Smooth muscle cell (in vitro differentiated cells): Measurements from ENCODE around the gene GBP3. TPM values are rescaled to one million over a fixed set of nuclear protein-coding genes. Genes with fewer than 3 reads are reported as not detected.
"Not testable (repeated sequence)": the region's sequence is repeated elsewhere in the genome, so short reads cannot be mapped to it uniquely, and the experiment has no call there.

Experiments
- DNase-seq: peaks from one replicate; lab custom pipeline; 2025; ENCODE audit not compliant: unreplicated experiment; lab: John Stamatoyannopoulos, UW
- H2AFZ ChIP-seq: fragments of 200-600 bp; sonication (generic); 2 replicates; pipeline ENCODE4 v1.6.0; 2016; ENCODE audit warnings: antibody characterized with exemption, low read depth, mild to moderate bottlenecking
- H3F3A ChIP-seq: fragments of 200-600 bp; sonication (generic); 2 replicates; pipeline ENCODE4 v1.6.0; 2017; ENCODE audit warnings: antibody characterized with exemption, low read depth
- H3K27ac ChIP-seq: fragments of 200-600 bp; sonication (generic); 2 replicates; pipeline ENCODE4 v1.5.1; 2016; ENCODE audit warnings: low read depth, mild to moderate bottlenecking
- H3K27me3 ChIP-seq: fragments of 200-600 bp; sonication (generic); 2 replicates; pipeline ENCODE4 v1.6.1; 2016; ENCODE audit warnings: low read depth, mild to moderate bottlenecking
- H3K36me3 ChIP-seq: fragments of 200-600 bp; sonication (generic); 2 replicates; pipeline ENCODE4 v1.5.1; 2016; ENCODE audit warnings: low read depth
- H3K4me1 ChIP-seq: fragments of 200-600 bp; sonication (generic); 2 replicates; pipeline ENCODE4 v1.5.1; 2016; ENCODE audit warnings: low read depth
- H3K4me2 ChIP-seq: fragments of 200-600 bp; sonication (generic); 2 replicates; pipeline ENCODE4 v1.6.0; 2016; ENCODE audit warnings: mild to moderate bottlenecking
- H3K4me3 ChIP-seq: fragments of 200-600 bp; sonication (generic); 2 replicates; pipeline ENCODE4 v1.5.1; 2016; ENCODE audit warnings: mild to moderate bottlenecking
- H3K79me2 ChIP-seq: fragments of 200-600 bp; sonication (generic); 2 replicates; pipeline ENCODE4 v1.6.0; 2016; ENCODE audit warnings: low read depth, mild to moderate bottlenecking
- H3K9ac ChIP-seq: fragments of 200-600 bp; sonication (generic); 2 replicates; pipeline ENCODE4 v1.6.0; 2016; ENCODE audit warnings: low read depth
- H3K9me3 ChIP-seq: fragments of 200-600 bp; sonication (generic); replicated peaks from 2 replicates; pipeline ENCODE4 v1.5.1; 2016; ENCODE audit warnings: low read depth
- H4K20me1 ChIP-seq: fragments of 200-600 bp; sonication (generic); 2 replicates; pipeline ENCODE4 v1.6.0; 2016; ENCODE audit warnings: low read depth
- WGBS: methylation state at CpG from one replicate; pipeline ENCODE4 v1.1.7; 2016; ENCODE audit warnings: low lambda C conversion rate; 5-methylcytosine and 5-hydroxymethylcytosine counted together
- polyA plus RNA-seq: library from polyadenylated mRNA; unstranded; fragments of >200 nt; fragmentation: Nextera tagmentation; extraction: Ambion mirVana; gene quantifications from 2 replicates; pipeline ENCODE4 v1.2.1, GENCODE V29; 2016
- total RNA-seq: library from RNA; depleted of rRNA; stranded (reverse); fragments of >200 nt; gene quantifications from 2 replicates; pipeline ENCODE4 v1.2.3, GENCODE V29; 2014
- TF ChIP-seq, protein P1 (sequence below): fragments of 200-600 bp; sonication (generic); IDR thresholded peaks from 2 replicates; pipeline ENCODE4 v1.5.1; 2017; ENCODE audit warnings: borderline replicate concordance, mild to moderate bottlenecking, antibody characterized with exemption; ENCODE audit not compliant: insufficient read depth, poor library complexity, severe bottlenecking

GBP3 gene
- total and polyA plus RNA-seq, 2 experiments from 2014 or later, result 6.9 to 18.6 TPM

DNA sequence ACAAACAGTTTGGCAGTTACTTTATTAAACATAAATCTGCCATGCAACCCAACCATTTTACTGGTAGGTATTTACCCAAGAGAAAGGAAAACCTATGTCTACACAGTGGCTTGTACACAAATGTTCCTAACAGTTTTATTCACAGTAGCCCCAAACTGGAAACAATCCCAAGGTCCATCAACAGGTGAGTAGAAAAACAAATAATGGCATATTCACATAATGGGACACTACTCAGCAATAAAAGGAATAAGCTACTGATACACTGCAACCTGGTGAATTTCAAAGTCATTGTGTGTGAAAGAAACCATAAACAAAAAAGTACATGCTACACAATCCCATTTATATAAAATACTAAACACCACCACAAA lies 42.9 kb downstream of the GBP3 start:
- H3K4me2 ChIP-seq, result no peak overlapping the region
- H3K79me2 ChIP-seq, result peaks cover 71% of the 10 kb centered on the region
- no peaks in the 10 kb centered on the region for H3K4me1 ChIP-seq
- no peak overlapping the region for H3K9ac ChIP-seq
- H3K4me3 ChIP-seq, result no peak overlapping the region
- H3K9me3 ChIP-seq, result no peaks in the 10 kb centered on the region
- TF ChIP-seq, protein P1, sequence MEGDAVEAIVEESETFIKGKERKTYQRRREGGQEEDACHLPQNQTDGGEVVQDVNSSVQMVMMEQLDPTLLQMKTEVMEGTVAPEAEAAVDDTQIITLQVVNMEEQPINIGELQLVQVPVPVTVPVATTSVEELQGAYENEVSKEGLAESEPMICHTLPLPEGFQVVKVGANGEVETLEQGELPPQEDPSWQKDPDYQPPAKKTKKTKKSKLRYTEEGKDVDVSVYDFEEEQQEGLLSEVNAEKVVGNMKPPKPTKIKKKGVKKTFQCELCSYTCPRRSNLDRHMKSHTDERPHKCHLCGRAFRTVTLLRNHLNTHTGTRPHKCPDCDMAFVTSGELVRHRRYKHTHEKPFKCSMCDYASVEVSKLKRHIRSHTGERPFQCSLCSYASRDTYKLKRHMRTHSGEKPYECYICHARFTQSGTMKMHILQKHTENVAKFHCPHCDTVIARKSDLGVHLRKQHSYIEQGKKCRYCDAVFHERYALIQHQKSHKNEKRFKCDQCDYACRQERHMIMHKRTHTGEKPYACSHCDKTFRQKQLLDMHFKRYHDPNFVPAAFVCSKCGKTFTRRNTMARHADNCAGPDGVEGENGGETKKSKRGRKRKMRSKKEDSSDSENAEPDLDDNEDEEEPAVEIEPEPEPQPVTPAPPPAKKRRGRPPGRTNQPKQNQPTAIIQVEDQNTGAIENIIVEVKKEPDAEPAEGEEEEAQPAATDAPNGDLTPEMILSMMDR, result no peak
- no peaks in the 10 kb centered on the region for H3K36me3 ChIP-seq
- H2AFZ ChIP-seq, result no peak overlapping the region
- no peak overlapping the region for H3K27ac ChIP-seq
- DNase-seq, result no peak
- H3K27me3 ChIP-seq, result no peaks in the 10 kb centered on the region
- no peaks in the 10 kb centered on the region for H3F3A ChIP-seq
- H4K20me1 ChIP-seq, result peaks cover 85% of the 10 kb centered on the region

DNA sequence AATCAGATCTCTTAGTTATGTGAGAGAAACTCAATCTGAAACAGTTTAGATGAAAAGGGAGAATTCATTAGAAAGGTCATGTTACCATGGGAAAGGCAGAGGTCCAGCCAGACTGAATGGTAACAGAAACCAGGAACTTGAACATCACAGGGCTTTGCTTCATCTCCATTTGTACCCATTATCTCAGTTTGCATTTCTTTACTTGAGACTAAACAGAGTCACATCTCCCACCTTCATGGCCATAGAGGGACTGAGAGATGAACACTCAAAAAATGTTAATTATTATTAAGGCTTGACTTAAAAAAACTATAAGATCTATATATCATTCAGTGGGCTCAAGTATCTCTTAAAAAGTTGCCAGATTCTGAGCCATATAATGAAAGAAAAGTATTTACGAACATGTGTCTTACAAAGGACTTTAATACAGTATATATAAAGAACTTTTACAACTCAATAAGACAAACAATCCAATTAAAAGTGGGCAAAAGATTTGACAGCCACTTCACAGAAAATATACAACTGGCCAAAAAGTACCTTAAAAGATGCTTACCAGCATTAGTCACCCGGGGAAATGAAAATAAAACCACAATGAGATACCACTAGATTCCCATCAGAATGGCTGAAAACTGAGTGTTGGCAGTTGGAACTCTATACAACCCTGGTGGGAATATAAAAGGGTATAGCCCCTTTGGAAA lies 43.5 kb downstream of the GBP3 start:
- Histone ChIP-seq H3K79me2 (peaks cover 71% of the 10 kb centered on the region), H3K36me3 (no peaks in the 10 kb centered on the region), H3K4me2 (no peak overlapping the region)

DNA sequence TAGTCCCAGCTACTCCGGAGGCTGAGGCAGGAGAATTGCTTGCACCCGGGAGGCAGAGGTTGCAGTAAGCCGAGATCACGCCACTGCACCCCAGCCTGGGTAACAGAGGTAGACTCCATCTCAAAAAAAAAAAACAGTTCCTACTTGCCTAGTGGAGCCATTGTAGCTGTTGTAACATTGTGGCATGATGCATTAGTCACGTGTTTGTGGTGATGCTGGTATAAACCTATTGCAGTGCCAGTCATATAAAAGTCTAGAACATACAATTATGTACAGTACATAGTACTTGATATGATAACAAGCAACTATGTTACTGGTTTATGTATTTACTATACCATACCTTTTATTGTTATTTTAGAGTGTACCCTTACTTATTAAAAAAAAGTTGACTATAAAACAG lies 46.4 kb downstream of the GBP3 start:
- no peak overlapping the region for H2AFZ ChIP-seq

More for the DNA sequence above, 43.5 kb downstream of the GBP3 start:
- DNase-seq, result no peak
- Histone ChIP-seq H3K4me1 (no peaks in the 10 kb centered on the region), H3K9ac (no peak overlapping the region), H4K20me1 (peaks cover 85% of the 10 kb centered on the region), H3F3A (no peaks in the 10 kb centered on the region), H3K27me3 (no peaks in the 10 kb centered on the region), H3K9me3 (no peaks in the 10 kb centered on the region), H3K4me3 (no peak overlapping the region), H2AFZ (no peak overlapping the region), H3K27ac (no peak overlapping the region)
- TF ChIP-seq, protein P1, result no peak
- WGBS, result 87% methylated on average over 2 of the region's 2 CpGs

DNA sequence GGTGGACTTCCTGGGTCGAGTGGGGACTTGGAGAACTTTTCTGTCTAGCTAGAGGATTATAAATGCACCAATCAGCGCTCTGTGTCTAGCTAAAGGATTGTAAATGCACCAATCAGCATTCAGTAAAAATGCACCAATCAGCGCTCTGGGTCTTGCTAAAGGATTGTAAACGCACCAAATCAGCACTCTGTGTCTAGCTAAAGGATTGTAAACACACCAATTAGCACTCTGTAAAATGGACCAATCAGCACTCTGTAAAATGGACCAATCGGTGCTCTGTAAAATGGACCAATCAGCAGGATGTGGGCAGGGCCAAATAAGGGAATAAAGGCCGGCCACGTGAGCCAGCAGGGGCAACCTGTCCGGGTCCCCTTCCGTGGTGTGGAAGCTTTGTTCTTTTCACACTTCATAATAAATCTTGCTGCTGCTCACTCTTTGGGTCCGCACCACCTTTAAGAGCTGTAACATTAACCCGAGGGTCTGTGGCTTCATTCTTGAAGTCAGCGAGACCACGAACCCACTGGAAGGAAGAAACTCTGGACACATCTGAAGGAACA lies 48.0 kb downstream of the GBP3 start:
- not testable (repeated sequence) for DNase-seq, H3K36me3 ChIP-seq, H3F3A ChIP-seq, H3K27me3 ChIP-seq, H3K4me3 ChIP-seq, H2AFZ ChIP-seq, H3K27ac ChIP-seq, H3K4me2 ChIP-seq, H3K4me1 ChIP-seq, H3K9me3 ChIP-seq, H3K9ac ChIP-seq
- Histone ChIP-seq H3K79me2 (peaks cover 45% of the 10 kb centered on the region), H4K20me1 (peaks cover 86% of the 10 kb centered on the region)
- WGBS, result 96% methylated on average over 13 of the region's 13 CpGs

More for the DNA sequence above, 46.4 kb downstream of the GBP3 start:
- H3K79me2 ChIP-seq, result peaks cover 51% of the 10 kb centered on the region
- WGBS, result 97% methylated on average over 5 of the region's 5 CpGs
- DNase-seq, result no peak
- no peak overlapping the region for H3K27ac ChIP-seq
- H3K27me3 ChIP-seq, result no peaks in the 10 kb centered on the region
- TF ChIP-seq, protein P1, result no peak
- no peaks in the 10 kb centered on the region for H3K9me3 ChIP-seq
- H3K9ac ChIP-seq, result no peak overlapping the region
- no peaks in the 10 kb centered on the region for H3K4me1 ChIP-seq
- H4K20me1 ChIP-seq, result peaks cover 93% of the 10 kb centered on the region
- H3K4me2 ChIP-seq, result no peak overlapping the region
- H3K4me3 ChIP-seq, result no peak overlapping the region
- no peaks in the 10 kb centered on the region for H3K36me3 ChIP-seq
- no peaks in the 10 kb centered on the region for H3F3A ChIP-seq
